ENCODE measurements around the gene SFMBT2. TPM values are rescaled to one million over a fixed set of nuclear protein-coding genes. Genes with fewer than 3 reads are reported as not detected.

The SFMBT2 gene
- total RNA-seq, 1 experiment from 2014 or later, result 14.3 TPM

DNA sequence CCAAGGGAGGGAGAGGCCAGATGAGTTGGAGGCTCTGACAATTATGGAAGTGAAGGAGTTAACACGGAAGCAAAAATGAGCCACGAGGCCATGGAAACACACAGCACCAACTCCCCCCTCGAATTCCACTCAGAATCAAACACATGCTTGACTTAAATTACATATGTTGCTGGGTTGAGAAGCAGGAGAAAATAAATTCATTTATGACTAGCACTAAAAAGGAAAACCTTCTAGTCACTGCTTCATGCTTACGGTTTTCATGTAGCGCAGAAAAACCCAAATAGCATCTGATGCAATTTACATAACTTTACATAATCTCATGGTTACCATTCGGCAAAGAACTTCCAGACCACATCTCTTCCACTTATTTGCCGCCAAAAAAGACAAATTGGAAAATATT lies 51.5 kb downstream of the SFMBT2 start:
- ATAC-seq (no peak), DNase-seq (ENCODE audit: low spot score) (no peak)
- POLR2A ChIA-PET, result no interaction called here
- Mint-ChIP-seq H3K4me3 (no peak overlapping the region), H3K36me3 (peaks cover 68% of the 10 kb centered on the region), H3K4me1 (peaks cover 13% of the 10 kb centered on the region), H3K27me3 (ENCODE audit: low read depth) (no peaks in the 10 kb centered on the region), H3K27ac (no peak overlapping the region), H3K9me3 (peaks cover 54% of the 10 kb centered on the region)
- CTCF ChIA-PET, result no interaction called here
- TF ChIP-seq, protein P1, sequence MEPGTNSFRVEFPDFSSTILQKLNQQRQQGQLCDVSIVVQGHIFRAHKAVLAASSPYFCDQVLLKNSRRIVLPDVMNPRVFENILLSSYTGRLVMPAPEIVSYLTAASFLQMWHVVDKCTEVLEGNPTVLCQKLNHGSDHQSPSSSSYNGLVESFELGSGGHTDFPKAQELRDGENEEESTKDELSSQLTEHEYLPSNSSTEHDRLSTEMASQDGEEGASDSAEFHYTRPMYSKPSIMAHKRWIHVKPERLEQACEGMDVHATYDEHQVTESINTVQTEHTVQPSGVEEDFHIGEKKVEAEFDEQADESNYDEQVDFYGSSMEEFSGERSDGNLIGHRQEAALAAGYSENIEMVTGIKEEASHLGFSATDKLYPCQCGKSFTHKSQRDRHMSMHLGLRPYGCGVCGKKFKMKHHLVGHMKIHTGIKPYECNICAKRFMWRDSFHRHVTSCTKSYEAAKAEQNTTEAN (CRISPR knock-in tag; IDR thresholded peaks at IDR 0.05), result no peak
- TF ChIP-seq, protein P2, sequence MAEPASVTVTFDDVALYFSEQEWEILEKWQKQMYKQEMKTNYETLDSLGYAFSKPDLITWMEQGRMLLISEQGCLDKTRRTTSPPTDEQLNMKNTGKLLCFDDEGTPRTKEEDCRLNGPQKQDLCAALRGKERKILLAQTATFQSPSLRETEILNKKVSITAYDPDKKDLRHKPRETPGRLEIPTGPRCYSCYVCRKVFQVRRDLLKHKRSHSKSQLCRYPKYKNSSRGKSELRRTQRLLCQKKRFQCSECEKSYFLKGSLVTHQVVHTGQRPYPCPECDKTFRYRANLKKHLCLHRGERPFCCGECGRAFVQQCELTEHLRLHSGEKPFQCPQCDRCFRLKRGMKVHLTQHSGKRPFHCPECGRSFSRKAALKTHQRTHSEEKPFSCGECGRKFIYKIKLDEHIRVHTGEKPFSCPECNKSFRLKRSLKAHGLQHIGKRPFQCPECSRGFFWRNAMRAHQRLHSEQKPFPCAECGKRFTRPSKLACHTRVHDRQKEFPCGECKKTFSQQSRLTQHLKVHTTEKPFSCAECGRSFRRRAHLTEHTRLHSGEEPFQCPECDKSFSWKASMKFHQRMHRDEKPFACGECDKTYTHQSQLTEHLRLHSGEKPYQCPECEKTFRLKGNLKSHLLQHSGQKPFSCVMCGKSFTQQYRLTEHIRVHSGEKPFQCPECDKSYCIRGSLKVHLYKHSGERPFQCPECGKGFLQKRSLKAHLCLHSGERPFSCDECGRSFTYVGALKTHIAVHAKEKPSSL (CRISPR knock-in tag; conservative IDR thresholded peaks at IDR 0.05), result no peak

DNA sequence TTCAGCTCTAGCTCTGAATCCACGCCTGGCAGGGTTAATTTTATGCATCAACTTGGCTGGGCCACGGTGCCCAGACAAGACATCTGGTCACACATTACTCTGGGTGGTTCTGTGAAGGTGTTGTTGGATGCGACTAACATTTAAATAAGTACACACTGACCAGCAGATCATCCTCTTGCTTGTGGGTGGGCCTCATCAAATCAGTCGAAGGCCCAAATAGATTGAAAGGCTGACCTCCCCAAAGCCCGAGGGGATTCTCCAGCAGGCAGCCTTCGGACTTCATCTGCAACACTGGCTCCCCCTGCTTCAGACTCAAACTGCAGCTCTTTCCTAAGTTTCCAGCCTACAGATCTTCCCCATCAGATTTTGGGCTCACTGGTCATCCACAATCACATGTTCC lies 53.6 kb downstream of the SFMBT2 start:
- CTCF ChIA-PET, result no interaction called here
- H3K27ac Mint-ChIP-seq, result no peak overlapping the region

More for the DNA sequence above, 53.6 kb downstream of the SFMBT2 start:
- no peak for ATAC-seq
- no peak for DNase-seq (ENCODE audit: low spot score)
- TF ChIP-seq JAZF1 (CRISPR knock-in tag; IDR thresholded peaks at IDR 0.05), result no peak
- TF ChIP-seq, protein P3, sequence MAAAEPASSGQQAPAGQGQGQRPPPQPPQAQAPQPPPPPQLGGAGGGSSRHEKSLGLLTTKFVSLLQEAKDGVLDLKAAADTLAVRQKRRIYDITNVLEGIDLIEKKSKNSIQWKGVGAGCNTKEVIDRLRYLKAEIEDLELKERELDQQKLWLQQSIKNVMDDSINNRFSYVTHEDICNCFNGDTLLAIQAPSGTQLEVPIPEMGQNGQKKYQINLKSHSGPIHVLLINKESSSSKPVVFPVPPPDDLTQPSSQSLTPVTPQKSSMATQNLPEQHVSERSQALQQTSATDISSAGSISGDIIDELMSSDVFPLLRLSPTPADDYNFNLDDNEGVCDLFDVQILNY (CRISPR knock-in tag; IDR thresholded peaks at IDR 0.05), result no peak
- no peak for TF ChIP-seq MXD4 (CRISPR knock-in tag; IDR thresholded peaks at IDR 0.05; ENCODE audit: borderline replicate concordance)
- TF ChIP-seq, protein P4, sequence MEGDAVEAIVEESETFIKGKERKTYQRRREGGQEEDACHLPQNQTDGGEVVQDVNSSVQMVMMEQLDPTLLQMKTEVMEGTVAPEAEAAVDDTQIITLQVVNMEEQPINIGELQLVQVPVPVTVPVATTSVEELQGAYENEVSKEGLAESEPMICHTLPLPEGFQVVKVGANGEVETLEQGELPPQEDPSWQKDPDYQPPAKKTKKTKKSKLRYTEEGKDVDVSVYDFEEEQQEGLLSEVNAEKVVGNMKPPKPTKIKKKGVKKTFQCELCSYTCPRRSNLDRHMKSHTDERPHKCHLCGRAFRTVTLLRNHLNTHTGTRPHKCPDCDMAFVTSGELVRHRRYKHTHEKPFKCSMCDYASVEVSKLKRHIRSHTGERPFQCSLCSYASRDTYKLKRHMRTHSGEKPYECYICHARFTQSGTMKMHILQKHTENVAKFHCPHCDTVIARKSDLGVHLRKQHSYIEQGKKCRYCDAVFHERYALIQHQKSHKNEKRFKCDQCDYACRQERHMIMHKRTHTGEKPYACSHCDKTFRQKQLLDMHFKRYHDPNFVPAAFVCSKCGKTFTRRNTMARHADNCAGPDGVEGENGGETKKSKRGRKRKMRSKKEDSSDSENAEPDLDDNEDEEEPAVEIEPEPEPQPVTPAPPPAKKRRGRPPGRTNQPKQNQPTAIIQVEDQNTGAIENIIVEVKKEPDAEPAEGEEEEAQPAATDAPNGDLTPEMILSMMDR (IDR thresholded peaks at IDR 0.05), result no peak
- TF ChIP-seq, protein P5, sequence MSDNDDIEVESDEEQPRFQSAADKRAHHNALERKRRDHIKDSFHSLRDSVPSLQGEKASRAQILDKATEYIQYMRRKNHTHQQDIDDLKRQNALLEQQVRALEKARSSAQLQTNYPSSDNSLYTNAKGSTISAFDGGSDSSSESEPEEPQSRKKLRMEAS (CRISPR knock-in tag; IDR thresholded peaks at IDR 0.05), result no peak
- TF ChIP-seq FOXK1 (CRISPR knock-in tag; IDR thresholded peaks at IDR 0.05), result no peak
- TF ChIP-seq, protein P6, sequence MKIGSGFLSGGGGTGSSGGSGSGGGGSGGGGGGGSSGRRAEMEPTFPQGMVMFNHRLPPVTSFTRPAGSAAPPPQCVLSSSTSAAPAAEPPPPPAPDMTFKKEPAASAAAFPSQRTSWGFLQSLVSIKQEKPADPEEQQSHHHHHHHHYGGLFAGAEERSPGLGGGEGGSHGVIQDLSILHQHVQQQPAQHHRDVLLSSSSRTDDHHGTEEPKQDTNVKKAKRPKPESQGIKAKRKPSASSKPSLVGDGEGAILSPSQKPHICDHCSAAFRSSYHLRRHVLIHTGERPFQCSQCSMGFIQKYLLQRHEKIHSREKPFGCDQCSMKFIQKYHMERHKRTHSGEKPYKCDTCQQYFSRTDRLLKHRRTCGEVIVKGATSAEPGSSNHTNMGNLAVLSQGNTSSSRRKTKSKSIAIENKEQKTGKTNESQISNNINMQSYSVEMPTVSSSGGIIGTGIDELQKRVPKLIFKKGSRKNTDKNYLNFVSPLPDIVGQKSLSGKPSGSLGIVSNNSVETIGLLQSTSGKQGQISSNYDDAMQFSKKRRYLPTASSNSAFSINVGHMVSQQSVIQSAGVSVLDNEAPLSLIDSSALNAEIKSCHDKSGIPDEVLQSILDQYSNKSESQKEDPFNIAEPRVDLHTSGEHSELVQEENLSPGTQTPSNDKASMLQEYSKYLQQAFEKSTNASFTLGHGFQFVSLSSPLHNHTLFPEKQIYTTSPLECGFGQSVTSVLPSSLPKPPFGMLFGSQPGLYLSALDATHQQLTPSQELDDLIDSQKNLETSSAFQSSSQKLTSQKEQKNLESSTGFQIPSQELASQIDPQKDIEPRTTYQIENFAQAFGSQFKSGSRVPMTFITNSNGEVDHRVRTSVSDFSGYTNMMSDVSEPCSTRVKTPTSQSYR (CRISPR knock-in tag; IDR thresholded peaks at IDR 0.05), result no peak
- TF ChIP-seq, protein P7, sequence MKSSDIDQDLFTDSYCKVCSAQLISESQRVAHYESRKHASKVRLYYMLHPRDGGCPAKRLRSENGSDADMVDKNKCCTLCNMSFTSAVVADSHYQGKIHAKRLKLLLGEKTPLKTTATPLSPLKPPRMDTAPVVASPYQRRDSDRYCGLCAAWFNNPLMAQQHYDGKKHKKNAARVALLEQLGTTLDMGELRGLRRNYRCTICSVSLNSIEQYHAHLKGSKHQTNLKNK (CRISPR knock-in tag; IDR thresholded peaks at IDR 0.05), result no peak
- TF ChIP-seq, protein P8, sequence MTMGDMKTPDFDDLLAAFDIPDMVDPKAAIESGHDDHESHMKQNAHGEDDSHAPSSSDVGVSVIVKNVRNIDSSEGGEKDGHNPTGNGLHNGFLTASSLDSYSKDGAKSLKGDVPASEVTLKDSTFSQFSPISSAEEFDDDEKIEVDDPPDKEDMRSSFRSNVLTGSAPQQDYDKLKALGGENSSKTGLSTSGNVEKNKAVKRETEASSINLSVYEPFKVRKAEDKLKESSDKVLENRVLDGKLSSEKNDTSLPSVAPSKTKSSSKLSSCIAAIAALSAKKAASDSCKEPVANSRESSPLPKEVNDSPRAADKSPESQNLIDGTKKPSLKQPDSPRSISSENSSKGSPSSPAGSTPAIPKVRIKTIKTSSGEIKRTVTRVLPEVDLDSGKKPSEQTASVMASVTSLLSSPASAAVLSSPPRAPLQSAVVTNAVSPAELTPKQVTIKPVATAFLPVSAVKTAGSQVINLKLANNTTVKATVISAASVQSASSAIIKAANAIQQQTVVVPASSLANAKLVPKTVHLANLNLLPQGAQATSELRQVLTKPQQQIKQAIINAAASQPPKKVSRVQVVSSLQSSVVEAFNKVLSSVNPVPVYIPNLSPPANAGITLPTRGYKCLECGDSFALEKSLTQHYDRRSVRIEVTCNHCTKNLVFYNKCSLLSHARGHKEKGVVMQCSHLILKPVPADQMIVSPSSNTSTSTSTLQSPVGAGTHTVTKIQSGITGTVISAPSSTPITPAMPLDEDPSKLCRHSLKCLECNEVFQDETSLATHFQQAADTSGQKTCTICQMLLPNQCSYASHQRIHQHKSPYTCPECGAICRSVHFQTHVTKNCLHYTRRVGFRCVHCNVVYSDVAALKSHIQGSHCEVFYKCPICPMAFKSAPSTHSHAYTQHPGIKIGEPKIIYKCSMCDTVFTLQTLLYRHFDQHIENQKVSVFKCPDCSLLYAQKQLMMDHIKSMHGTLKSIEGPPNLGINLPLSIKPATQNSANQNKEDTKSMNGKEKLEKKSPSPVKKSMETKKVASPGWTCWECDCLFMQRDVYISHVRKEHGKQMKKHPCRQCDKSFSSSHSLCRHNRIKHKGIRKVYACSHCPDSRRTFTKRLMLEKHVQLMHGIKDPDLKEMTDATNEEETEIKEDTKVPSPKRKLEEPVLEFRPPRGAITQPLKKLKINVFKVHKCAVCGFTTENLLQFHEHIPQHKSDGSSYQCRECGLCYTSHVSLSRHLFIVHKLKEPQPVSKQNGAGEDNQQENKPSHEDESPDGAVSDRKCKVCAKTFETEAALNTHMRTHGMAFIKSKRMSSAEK (CRISPR knock-in tag; IDR thresholded peaks at IDR 0.05; ENCODE audit: borderline replicate concordance), result no peak
- no peak for TF ChIP-seq GABPB1 (CRISPR knock-in tag; IDR thresholded peaks at IDR 0.05)
- TF ChIP-seq GRHL2 (CRISPR knock-in tag; IDR thresholded peaks at IDR 0.05; ENCODE audit: insufficient replicate concordance, severe bottlenecking), result no peak
- no peak for TF ChIP-seq SP1 (CRISPR knock-in tag; conservative IDR thresholded peaks at IDR 0.05)
- no peak for TF ChIP-seq IRF2 (CRISPR knock-in tag; IDR thresholded peaks at IDR 0.05; ENCODE audit: borderline replicate concordance, low read depth)
- no peak for TF ChIP-seq ZNF396 (CRISPR knock-in tag; IDR thresholded peaks at IDR 0.05; ENCODE audit: borderline replicate concordance)
- no peak for TF ChIP-seq KAT7 (CRISPR knock-in tag; IDR thresholded peaks at IDR 0.05; ENCODE audit: borderline replicate concordance)
- no peak for TF ChIP-seq ESRRA (CRISPR knock-in tag; IDR thresholded peaks at IDR 0.05; ENCODE audit: borderline replicate concordance)
- H3K36me3 Mint-ChIP-seq, result peaks cover 46% of the 10 kb centered on the region
- H3K4me3 Mint-ChIP-seq, result no peak overlapping the region
- no peaks in the 10 kb centered on the region for H3K27me3 Mint-ChIP-seq (ENCODE audit: low read depth)
- peaks cover 40% of the 10 kb centered on the region for H3K9me3 Mint-ChIP-seq
- POLR2A ChIA-PET, result no interaction called here
- H3K4me1 Mint-ChIP-seq, result peaks cover 5% of the 10 kb centered on the region
